T-helper 2 cell (primary cell): ENCODE data around the gene ITIH6.

ENCODE experiments used
- DNase-seq, 5 experiments: peaks; one replicate each; pipeline versions ENCODE4 v3.0.0 to v3.0.0-alpha.2; 2012 to 2022

The ITIH6 gene

GRCh38 chrX:54711735-54712134 is 86.3 kb downstream of the ITIH6 start:
- DNase-seq, result no peak

- no peak for DNase-seq
These were observed 87.1 kb downstream of the ITIH6 start for GRCh38 chrX:54710920-54711319.

- DNase-seq, result no peak
These were observed 89.7 kb downstream of the ITIH6 start for GRCh38 chrX:54708404-54708803.
